ENCODE results near the gene DNAH11. TPM values are rescaled to one million over a fixed set of nuclear protein-coding genes. Genes with fewer than 3 reads are reported as not detected.
"Not testable (repeated sequence)": the region's sequence is repeated elsewhere in the genome, so short reads cannot be mapped to it uniquely, and the experiment has no call there.

DNAH11 gene
- 2.2 and 2.3 TPM in 2 replicates for total RNA-seq

DNA sequence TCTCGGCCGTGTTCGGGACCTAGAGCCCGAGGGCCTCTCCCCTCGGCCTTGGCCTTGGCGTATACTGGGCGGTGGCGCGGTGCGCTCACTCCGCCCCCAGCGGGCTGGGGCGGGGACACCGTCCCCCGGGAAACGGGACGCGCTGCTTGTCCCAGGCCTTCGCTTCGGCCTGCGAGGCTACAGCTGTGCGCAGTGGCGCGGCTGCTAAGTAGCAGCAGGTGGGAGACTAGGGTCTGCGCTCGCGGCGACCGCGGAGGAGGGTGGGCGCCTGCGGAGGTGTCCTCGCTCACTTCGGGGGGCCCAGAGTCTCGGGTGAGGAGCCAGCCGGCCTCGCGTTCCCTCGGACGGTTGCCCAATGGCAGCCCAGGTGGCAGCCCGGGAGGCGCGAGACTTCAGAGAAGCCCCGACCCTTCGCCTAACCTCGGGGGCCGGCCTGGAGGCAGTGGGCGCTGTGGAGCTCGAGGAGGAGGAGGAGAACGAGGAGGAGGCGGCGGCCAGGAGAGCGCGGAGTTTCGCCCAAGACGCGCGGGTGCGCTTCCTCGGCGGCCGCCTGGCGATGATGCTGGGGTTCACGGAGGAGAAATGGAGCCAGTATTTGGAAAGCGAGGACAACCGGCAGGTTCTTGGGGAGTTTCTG is at the start of gene DNAH11:
DNAH11 (plus strand) TSS at position 149 of the 637 bp plus-strand sequence; CDS start at position 356, 207 bp downstream.
- intact Hi-C loops (cut with micrococcal nuclease): loop anchor here (1.0 to 10.0 kb wide), 4 partner anchors 115 to 748 kb away; partner anchors contain the start of gene SP4

- intact Hi-C loops (cut with micrococcal nuclease): no loop called here
Observed at GRCh38 chr7:21495731-21496130, 47.1 kb upstream of the DNAH11 start.

DNA sequence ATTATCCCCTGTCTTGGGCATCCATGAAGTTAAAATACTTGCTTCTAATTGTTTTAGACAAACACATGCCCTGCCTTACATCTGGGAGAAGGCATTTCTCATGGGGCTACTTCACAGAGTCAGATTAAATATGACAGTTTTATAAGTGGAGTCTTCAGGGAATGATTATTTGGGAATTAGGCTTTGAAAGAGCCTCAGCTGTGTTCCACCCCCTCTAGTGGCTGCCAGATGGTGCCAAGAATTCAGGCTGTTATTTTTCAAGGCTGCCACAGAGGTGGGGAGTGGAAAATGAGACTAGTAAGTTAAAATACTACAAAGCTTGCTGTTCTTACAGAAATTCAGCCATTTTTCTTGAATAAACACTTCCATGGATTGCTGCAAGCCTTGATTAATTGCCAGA is 45.8 kb upstream of the DNAH11 start:
- intact Hi-C loops (cut with micrococcal nuclease): no loop called here

GRCh38 chr7:21500117-21500832 is 42.6 kb upstream of the DNAH11 start:
- intact Hi-C loops (cut with micrococcal nuclease): no loop called here

- intact Hi-C loops (cut with micrococcal nuclease): no loop called here
Observed at GRCh38 chr7:21504021-21504420, 38.8 kb upstream of the DNAH11 start.

DNA sequence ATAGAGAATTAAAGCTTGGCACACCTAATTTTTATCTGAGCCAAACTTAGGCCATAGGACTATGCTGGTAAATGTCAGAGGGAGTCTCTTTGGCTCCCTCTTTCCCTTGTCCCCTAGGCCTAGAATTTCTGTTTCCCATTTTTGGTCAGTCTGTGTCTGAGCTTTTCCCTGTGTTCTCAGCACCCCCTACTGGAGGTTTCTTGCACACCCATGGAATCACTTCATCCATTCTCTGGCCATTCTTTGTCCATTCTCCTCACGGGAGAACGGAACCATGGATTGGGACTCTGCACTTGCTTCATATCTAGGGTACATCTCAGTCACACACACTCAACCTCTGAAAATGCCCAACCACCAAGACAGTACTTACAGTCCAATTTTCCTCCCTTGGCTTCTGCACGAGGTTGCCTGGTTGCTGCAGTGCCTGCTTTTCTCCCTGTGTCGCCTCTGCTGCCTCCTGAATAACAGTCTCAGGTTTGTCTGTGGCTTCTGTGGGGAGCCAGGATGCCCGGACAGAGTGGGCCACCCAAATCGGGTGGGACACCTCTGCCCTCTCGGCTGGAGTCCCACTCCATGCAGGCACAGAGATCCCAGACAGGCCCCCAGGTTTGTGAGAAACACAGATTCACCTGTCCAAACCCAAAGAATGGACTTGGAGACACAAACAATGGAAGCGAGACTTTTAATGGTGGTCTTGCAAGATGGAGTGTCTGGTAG is 35.1 kb upstream of the DNAH11 start:
- intact Hi-C loops (cut with micrococcal nuclease): loop anchor here (1.0 to 5.0 kb wide), 3 partner anchors 15 to 251 kb away; no protein-coding TSS in a partner anchor

GRCh38 chr7:21508538-21508937 is 34.3 kb upstream of the DNAH11 start:
- intact Hi-C loops (cut with micrococcal nuclease): loop anchor here (5.0 kb wide), 1 partner anchor 151 kb away; no protein-coding TSS in a partner anchor

- intact Hi-C loops (cut with micrococcal nuclease): no loop called here
Observed at GRCh38 chr7:21514062-21514461, 28.8 kb upstream of the DNAH11 start.

- intact Hi-C loops (cut with micrococcal nuclease): no loop called here
Observed at GRCh38 chr7:21524680-21525079, 18.2 kb upstream of the DNAH11 start.

DNA sequence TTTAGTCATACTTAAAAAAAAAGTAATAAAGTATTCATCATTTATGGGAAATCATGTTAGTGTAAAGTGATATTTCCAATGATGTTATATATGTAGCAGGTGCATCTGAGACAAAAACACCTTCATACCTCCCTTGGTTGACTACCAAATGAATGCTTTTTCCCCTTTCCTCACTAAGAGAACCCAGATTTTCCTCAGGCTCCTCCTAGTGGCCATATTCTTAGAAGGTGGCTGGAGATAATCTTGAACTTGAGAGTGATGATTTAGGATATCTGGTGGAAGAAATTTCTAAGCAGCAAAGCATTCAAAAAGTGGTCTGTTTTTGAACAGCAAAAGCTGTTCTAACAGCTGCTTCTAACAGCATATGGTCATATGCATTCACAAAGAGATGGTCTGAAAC is 16.8 kb upstream of the DNAH11 start:
- intact Hi-C loops (cut with micrococcal nuclease): loop anchor here (1.0 kb wide), 2 partner anchors 270 to 475 kb away; no protein-coding TSS in a partner anchor

DNA sequence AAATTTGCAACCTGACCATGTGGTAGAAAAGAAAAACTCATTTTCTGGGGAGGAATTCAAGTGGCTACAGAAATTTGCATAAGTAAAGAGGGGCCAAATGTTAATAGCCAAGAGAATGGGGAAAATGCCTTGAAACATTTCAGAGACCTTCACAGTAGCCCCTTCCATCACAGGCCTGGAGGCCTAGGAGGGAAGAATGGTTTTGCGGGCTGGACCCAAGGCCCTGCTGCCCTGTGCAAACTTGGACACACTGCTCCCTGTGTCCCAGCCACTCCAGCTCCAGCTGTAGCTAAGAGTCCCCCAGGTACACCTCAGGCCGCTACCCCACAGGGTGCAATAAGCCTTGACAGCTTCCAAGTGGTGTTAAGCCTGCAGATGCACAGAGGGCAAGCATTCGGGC is 16.4 kb upstream of the DNAH11 start:
- intact Hi-C loops (cut with micrococcal nuclease): loop anchor here (1.0 kb wide), 2 partner anchors 270 to 475 kb away; no protein-coding TSS in a partner anchor

- intact Hi-C loops (cut with micrococcal nuclease): not testable (repeated sequence)
Observed at GRCh38 chr7:21532485-21532884, 10.4 kb upstream of the DNAH11 start.

- intact Hi-C loops (cut with micrococcal nuclease): not testable (repeated sequence)
Observed at GRCh38 chr7:21533646-21534045, 9.2 kb upstream of the DNAH11 start.

DNA sequence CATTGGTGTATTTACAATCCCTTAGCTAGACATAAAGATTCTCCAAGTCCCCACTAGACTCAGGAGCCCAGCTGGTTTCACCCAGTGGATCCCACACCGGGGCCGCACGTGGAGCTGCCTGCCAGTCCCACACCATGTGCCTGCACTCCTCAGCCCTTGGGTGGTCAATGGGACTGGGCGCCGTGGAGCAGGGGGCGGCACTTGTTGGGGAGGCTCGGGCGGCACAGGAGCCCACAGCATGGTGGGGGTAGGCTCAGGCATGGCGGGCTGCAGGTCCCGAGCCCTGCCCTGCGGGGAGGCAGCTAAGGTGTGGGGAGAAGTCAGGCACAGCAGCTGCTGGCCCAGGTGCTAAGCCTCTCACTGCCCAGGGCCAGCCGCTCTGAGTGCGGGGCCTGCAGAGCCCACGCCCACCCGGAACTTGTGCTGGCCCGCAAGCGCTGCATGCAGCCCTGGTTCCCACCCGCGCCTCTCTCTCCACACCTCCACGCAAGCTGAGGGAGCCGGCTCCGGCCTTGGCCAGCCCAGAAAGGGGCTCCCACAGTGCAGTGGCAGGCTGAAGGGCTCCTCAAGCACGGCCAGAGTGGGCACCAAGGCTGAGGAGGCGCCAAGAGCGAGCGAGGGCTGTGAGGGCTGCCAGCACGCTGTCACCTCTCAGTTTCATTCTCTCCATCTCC is 6.3 kb upstream of the DNAH11 start:
- intact Hi-C loops (cut with micrococcal nuclease): not testable (repeated sequence)

DNA sequence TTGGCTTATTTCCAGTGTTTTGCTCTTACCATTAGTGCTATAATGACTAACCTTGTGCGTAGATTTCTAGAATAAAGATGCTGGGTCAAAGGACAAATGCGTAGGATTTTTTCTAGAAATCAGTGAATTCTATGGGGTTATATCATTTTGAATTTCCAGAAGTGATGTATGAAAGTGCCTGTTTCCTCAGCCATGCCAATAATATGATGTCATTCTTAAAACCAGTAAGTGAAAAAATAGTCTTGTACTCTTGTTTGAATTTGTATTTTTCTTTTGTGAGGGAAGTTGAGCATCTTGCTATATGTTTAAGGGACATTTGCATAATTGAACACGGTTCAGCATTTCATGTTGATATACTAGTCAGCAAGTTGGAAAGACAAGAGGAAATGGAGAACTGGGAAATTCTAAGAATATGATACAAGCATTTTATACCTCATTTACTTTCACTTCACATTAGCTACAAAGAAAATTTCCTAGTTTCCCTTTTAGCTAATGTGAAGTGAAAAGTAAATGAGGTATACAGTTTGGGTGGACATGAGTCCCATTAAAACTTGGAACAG is 3.8 kb upstream of the DNAH11 start:
- intact Hi-C loops (cut with micrococcal nuclease): no loop called here

GRCh38 chr7:21543528-21544302 is 876 bp downstream of the DNAH11 start:
- intact Hi-C loops (cut with micrococcal nuclease): loop anchor here (1.0 to 10.0 kb wide), 4 partner anchors 115 to 749 kb away; partner anchors contain the start of gene SP4

- intact Hi-C loops (cut with micrococcal nuclease): loop anchor here (5.0 to 10.0 kb wide), 2 partner anchors 458 to 749 kb away; no protein-coding TSS in a partner anchor
Observed at GRCh38 chr7:21544303-21544656, 1.4 kb downstream of the DNAH11 start.

DNA sequence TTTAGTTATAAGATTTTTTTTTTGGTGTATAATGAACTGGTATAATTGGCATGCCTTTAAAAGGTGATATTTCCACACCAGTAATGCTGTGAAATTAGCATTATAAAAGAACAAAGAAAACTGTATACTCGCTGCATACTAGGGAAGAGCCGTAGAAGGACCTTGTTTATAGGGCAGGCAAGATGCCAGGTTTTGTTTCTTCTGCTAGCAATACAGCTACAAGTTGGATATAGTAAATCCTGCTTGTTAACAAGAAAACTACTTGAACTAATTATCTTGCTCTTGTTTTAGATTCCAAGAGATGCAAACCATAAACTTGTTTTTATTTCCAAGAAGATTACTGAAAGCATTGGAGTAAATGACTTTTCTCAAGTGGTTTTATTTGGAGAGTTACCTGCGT is 1.9 kb downstream of the DNAH11 start:
- intact Hi-C loops (cut with micrococcal nuclease): loop anchor here (5.0 to 10.0 kb wide), 2 partner anchors 458 to 750 kb away; no protein-coding TSS in a partner anchor

DNA sequence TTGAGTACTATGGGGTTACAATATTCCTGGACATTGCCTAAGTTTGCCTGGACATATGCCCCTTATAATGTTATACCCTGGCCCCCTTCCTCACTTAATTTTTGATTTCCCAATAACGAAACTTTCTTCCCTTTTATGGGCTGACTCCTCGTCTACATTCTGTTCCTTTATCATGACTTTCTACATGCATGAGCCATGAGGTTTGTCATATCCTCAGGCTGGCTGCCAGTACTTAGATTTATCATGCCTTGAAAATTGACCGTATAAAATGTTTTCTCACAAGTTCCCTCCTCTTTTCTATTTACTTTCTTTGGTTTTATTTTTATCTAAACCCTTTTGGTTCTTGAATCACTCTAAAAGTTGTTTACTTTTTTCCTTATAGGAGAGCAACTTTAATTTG is 4.7 kb downstream of the DNAH11 start:
- intact Hi-C loops (cut with micrococcal nuclease): loop anchor here (10.0 kb wide), 1 partner anchor 753 kb away; no protein-coding TSS in a partner anchor

DNA sequence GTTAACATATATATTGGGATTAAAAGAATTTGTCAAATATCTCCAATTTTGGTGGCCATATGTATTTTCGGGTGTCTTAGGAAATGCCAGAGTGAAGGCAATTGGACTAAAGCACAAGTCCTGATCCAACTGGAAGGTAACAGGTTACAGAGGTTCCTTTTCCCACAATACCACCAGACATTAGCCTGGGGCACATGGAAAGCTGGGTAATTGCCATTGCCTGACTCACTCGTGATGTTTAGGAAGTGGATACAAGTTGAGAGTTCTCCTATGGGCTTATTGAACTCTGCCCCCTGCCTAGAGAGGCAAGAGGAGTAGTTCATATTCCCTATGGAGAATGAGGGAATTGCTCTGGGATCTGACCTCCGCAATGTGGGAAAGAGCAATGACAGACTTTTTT is 5.7 kb downstream of the DNAH11 start:
- intact Hi-C loops (cut with micrococcal nuclease): loop anchor here (10.0 kb wide), 1 partner anchor 754 kb away; no protein-coding TSS in a partner anchor
